ENCODE measurements around the gene DDX24. TPM values are rescaled to one million over a fixed set of nuclear protein-coding genes. Genes with fewer than 3 reads are reported as not detected.

The DDX24 gene
- total RNA-seq, 4 donors from 2014 or later = 66.2 to 210 (median 72.5) TPM

DNA sequence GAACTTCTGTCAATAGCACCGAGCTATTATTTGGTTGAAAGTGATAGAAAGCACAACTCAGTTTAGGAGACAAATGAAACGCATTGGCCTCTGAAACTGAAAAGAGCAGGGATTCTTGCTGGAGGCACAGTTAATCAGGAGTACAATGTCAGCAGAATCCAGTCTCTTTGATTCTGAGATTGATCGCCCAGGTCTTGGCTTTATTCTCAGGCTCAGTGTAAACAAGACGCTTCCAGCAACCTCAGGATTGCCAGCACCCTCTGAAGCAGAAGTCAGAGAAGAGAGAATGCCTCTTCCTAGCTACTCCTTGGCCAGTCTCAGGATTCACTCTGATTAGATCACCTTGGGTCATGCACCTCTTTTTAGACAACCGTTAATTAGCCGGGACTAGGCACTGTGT, 66.6 kb downstream of the DDX24 start:
- Histone ChIP-seq H3K4me3 (no peak overlapping the region), H3K4me1 (no peaks in the 10 kb centered on the region), H3K27ac (no peak overlapping the region), H3K27me3 (no peaks in the 10 kb centered on the region), H3K36me3 (no peaks in the 10 kb centered on the region), H3K9me3 (no peaks in the 10 kb centered on the region)
- no peak for TF ChIP-seq POLR2A (IDR thresholded peaks at IDR 0.05)
- no peak for TF ChIP-seq CTCF (IDR thresholded peaks at IDR 0.05)
- no peak for DNase-seq

DNA sequence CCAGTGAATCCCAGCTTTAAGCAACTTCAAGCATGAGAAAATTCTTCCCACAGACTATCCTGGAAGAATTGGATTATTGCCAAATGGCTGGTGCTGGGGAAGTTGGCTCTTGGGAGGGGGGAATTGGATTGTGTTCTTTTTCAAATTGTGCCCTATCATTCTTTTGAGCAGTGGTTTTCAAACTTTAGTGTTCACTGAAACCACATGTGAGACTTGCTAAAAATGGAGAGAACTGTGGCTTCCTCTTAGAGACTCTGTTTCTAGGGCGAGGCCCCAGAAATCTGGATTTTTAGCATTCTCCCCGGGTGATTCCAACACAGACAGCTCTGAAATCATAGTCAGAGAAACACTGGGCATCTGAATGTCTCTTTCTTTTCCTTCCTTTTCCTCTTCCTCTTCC, 69.2 kb downstream of the DDX24 start:
- no peak for TF ChIP-seq POLR2A (IDR thresholded peaks at IDR 0.05)
- TF ChIP-seq CTCF (IDR thresholded peaks at IDR 0.05) = no peak
- Histone ChIP-seq H3K4me1 (no peaks in the 10 kb centered on the region), H3K4me3 (no peak overlapping the region), H3K36me3 (no peaks in the 10 kb centered on the region), H3K27ac (no peak overlapping the region), H3K9me3 (no peaks in the 10 kb centered on the region), H3K27me3 (no peaks in the 10 kb centered on the region)
- DNase-seq = no peak

DNA sequence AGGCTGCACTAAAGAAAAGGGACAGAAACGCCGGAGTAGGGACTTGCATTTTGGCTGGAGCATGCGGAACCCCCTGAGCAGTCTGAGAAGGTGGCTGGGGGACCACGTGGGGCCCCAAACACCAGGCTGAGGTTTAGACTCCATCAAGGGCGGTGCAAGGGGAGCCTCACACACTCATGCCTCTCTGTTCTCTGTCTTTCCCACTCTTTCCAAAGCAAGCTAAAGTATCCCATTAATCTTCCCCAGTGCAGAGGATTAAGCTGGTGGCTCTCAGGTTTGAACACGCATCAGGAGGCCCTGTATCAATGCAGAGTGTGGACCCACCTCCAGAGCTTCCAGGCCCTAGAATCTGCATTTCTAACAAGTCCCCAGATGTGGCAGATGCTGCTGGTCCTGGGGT, 70.4 kb downstream of the DDX24 start:
- no peak overlapping the region for H3K4me3 ChIP-seq
- no peaks in the 10 kb centered on the region for H3K4me1 ChIP-seq
- no peaks in the 10 kb centered on the region for H3K27me3 ChIP-seq
- TF ChIP-seq POLR2A (IDR thresholded peaks at IDR 0.05) = no peak
- TF ChIP-seq CTCF (IDR thresholded peaks at IDR 0.05) = no peak
- no peaks in the 10 kb centered on the region for H3K9me3 ChIP-seq
- no peaks in the 10 kb centered on the region for H3K36me3 ChIP-seq
- H3K27ac ChIP-seq = no peak overlapping the region
- no peak for DNase-seq

DNA sequence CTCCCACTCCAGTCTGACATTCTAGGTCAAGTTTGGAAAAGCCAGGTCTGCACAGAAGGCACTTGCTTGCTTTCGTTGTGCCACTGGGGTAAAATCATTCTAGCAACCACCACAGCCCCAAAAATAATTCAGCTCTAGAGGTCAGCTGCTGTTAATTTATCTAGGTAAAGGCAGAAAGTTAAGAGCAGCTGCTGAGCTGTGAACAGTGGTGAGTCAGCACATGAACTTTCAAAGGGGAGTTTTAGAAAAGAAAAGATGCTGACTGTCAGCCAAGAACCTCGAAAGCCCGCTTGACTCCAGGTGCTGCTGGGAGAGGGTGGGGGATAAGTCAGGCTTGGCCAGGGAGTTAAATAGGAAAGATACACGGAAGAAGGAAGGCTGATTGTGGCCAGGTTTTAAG, 71.2 kb downstream of the DDX24 start:
- DNase-seq = no peak
- Histone ChIP-seq H3K27me3 (no peaks in the 10 kb centered on the region), H3K27ac (no peak overlapping the region)

GRCh38 chr14:94008234-94008633, 72.8 kb downstream of the DDX24 start:
- no peaks in the 10 kb centered on the region for H3K4me1 ChIP-seq
- H3K27ac ChIP-seq = no peak overlapping the region
- H3K36me3 ChIP-seq = no peaks in the 10 kb centered on the region
- no peaks in the 10 kb centered on the region for H3K9me3 ChIP-seq
- TF ChIP-seq CTCF (IDR thresholded peaks at IDR 0.05) (no peak), POLR2A (IDR thresholded peaks at IDR 0.05) (no peak)
- DNase-seq = no peak
- H3K27me3 ChIP-seq = no peaks in the 10 kb centered on the region
- no peak overlapping the region for H3K4me3 ChIP-seq

More for the DNA sequence above, 71.2 kb downstream of the DDX24 start:
- Histone ChIP-seq H3K4me1 (no peaks in the 10 kb centered on the region), H3K36me3 (no peaks in the 10 kb centered on the region), H3K9me3 (no peaks in the 10 kb centered on the region), H3K4me3 (no peak overlapping the region)
- TF ChIP-seq CTCF (IDR thresholded peaks at IDR 0.05) = no peak
- TF ChIP-seq POLR2A (IDR thresholded peaks at IDR 0.05) = no peak
